ENCODE results near the gene RAP1GAP2. TPM values are rescaled to one million over a fixed set of nuclear protein-coding genes. Genes with fewer than 3 reads are reported as not detected.
"Not testable (repeated sequence)": the region's sequence is repeated elsewhere in the genome, so short reads cannot be mapped to it uniquely, and the experiment has no call there.

Gene RAP1GAP2
- polyA plus RNA-seq, 1 experiment, result 4.8 TPM

- ChIA-PET CTCF (interaction anchor here (0.7 kb wide), 1 partner anchor 198 kb away, joined by 3 read pairs; no protein-coding TSS in a partner anchor), POLR2A (no interaction called here)
- TF ChIP-seq, protein P1, sequence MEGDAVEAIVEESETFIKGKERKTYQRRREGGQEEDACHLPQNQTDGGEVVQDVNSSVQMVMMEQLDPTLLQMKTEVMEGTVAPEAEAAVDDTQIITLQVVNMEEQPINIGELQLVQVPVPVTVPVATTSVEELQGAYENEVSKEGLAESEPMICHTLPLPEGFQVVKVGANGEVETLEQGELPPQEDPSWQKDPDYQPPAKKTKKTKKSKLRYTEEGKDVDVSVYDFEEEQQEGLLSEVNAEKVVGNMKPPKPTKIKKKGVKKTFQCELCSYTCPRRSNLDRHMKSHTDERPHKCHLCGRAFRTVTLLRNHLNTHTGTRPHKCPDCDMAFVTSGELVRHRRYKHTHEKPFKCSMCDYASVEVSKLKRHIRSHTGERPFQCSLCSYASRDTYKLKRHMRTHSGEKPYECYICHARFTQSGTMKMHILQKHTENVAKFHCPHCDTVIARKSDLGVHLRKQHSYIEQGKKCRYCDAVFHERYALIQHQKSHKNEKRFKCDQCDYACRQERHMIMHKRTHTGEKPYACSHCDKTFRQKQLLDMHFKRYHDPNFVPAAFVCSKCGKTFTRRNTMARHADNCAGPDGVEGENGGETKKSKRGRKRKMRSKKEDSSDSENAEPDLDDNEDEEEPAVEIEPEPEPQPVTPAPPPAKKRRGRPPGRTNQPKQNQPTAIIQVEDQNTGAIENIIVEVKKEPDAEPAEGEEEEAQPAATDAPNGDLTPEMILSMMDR (IDR thresholded peaks at IDR 0.05; ENCODE audit: insufficient read depth, low read depth, low read length), result no peak
- no peak for DNase-seq (ENCODE audit: low read depth)
- no peaks in the 10 kb centered on the region for H3K27me3 ChIP-seq (ENCODE audit: control insufficient read depth, insufficient read depth, low read length)
- H3K36me3 ChIP-seq (ENCODE audit: control insufficient read depth, insufficient read depth, low read length), result no peaks in the 10 kb centered on the region
- H3K4me3 ChIP-seq (ENCODE audit: low read depth, low read length), result no peak overlapping the region
These were observed 231.7 kb downstream of the RAP1GAP2 start for GRCh38 chr17:3027786-3028532.

- Histone ChIP-seq H3K4me3 (ENCODE audit: low read depth, low read length) (no peak overlapping the region), H3K27me3 (ENCODE audit: control insufficient read depth, insufficient read depth, low read length) (no peaks in the 10 kb centered on the region), H3K36me3 (ENCODE audit: control insufficient read depth, insufficient read depth, low read length) (no peaks in the 10 kb centered on the region)
- ChIA-PET POLR2A (no interaction called here), CTCF (interaction anchor here (0.6 kb wide), 1 partner anchor 167 kb away, joined by 3 read pairs; no protein-coding TSS in a partner anchor)
- no peak for DNase-seq (ENCODE audit: low read depth)
- TF ChIP-seq, protein P1 (IDR thresholded peaks at IDR 0.05; ENCODE audit: insufficient read depth, low read depth, low read length), result no peak
These were observed 233.1 kb downstream of the RAP1GAP2 start for GRCh38 chr17:3029213-3029913.

DNA sequence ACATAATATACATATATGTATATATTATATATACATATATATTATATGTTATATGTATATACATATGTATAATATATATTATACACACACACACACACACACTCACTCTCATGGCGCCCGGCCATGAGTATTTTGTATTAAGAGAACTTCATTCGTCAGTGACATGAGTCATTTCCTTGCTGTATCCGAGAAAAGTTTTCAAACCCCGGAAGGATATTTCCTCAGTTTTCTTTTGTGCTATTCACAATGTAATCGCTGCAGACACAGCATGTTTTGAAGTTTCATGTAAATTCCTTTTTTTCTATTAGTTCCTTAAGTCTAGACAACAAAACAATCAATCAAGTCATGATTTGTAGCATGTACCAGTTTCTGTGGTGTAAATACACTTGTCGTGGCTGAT is 233.9 kb downstream of the RAP1GAP2 start:
- ChIA-PET POLR2A (no interaction called here), CTCF (interaction anchor here (1.3 kb wide), 1 partner anchor 17 kb away, joined by 3 read pairs; no protein-coding TSS in a partner anchor)
- Histone ChIP-seq H3K36me3 (ENCODE audit: control insufficient read depth, insufficient read depth, low read length) (no peaks in the 10 kb centered on the region), H3K4me3 (ENCODE audit: low read depth, low read length) (no peak overlapping the region), H3K27me3 (ENCODE audit: control insufficient read depth, insufficient read depth, low read length) (no peaks in the 10 kb centered on the region)
- TF ChIP-seq, protein P1 (IDR thresholded peaks at IDR 0.05; ENCODE audit: insufficient read depth, low read depth, low read length), result no peak
- no peak for DNase-seq (ENCODE audit: low read depth)

- H3K4me3 ChIP-seq (ENCODE audit: low read depth, low read length); POLR2A ChIA-PET; H3K27me3 ChIP-seq (ENCODE audit: control insufficient read depth, insufficient read depth, low read length); H3K36me3 ChIP-seq (ENCODE audit: control insufficient read depth, insufficient read depth, low read length); DNase-seq (ENCODE audit: low read depth): not testable (repeated sequence)
- CTCF ChIA-PET, result interaction anchor here (1.3 kb wide), 1 partner anchor 18 kb away, joined by 3 read pairs; no protein-coding TSS in a partner anchor
These were observed 234.7 kb downstream of the RAP1GAP2 start for GRCh38 chr17:3030852-3031470.

- H3K4me3 ChIP-seq (ENCODE audit: low read depth, low read length), result no peak overlapping the region
- TF ChIP-seq, protein P1 (IDR thresholded peaks at IDR 0.05; ENCODE audit: insufficient read depth, low read depth, low read length), result no peak
- ChIA-PET POLR2A (no interaction called here), CTCF (no interaction called here)
- no peak for DNase-seq (ENCODE audit: low read depth)
- H3K36me3 ChIP-seq (ENCODE audit: control insufficient read depth, insufficient read depth, low read length), result no peaks in the 10 kb centered on the region
- H3K27me3 ChIP-seq (ENCODE audit: control insufficient read depth, insufficient read depth, low read length), result no peaks in the 10 kb centered on the region
These were observed 236.3 kb downstream of the RAP1GAP2 start for GRCh38 chr17:3032258-3033247.
